OCI-M2 (cell line): ENCODE data around the gene VEZT.

ENCODE experiments used
- DNase-seq: peaks from one replicate; lab custom pipeline; 2025; ENCODE audit not compliant: unreplicated experiment; lab: John Stamatoyannopoulos, UW

The VEZT gene

DNA sequence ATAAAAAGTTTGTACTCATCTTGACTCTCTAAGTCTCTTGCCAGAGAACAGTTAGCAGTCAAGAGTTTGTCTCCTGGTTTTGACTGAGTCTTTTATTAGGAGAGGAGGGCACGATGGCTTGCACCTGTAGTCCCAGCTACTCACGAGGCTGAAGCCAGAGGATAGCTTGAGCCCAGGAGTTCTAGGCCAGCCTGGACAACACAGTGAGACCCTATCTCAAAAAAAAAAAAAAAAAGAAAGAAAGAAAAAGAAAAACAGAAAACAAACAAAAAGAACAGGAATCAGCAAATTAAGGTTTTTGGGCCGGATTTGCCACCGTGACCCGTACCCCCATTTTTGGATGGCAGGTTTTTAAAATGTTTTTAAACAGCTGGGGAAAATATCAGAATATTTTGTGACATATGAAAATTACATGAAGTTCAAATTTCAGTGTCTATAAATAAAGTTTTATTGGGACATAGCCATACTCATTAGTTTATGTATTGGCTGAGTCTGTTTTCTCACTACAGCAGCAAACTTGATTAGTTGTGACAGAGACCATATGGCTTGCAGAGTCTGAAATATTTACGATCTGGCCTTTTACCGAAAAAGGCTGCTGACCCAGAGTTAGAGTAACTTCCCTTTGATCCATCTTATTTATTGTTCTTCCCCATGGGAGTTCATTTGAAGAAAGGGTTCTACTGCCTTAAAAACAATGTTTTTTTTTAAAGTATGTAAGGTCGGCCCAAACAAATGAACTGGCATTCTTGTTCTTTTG lies 31.2 kb downstream of the VEZT start:
- DNase-seq: no peak

DNA sequence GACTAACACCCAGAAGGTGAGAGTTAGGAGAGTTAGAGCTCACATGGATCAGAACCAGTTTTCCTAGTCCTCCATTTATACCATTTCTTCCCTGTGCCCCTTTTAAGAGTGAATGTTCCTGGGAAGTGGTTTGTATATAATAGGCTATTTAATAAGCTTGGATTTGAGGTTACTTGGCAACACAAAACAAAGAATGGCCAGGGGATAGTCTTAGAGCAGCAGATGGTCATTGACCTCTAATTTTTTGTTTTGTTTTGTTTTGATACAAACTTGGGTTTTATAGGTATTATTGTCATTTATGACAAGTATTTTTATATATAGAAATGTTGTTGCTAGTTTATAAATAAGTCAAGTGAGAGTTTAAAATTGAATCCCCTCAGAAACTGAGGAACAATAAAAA lies 35.8 kb downstream of the VEZT start:
- DNase-seq: no peak

DNA sequence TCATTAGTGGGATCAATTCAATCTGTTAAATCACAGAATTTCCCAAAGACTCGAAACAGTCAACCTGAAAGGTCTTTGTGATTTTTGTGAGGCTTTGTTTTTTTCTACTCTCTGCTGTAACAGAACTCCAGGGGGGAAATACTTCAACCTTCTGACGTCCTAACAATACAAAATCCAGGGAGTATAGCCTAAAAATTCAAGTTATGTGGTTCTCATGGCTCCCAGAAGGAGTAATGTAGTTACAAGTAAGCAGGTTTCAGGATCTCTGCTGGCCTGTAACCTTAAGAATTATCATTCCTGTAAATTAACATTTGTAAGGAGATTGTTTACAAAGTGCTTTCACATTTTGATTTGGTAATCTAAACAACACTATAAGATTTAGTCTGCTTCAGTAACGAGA lies 39.9 kb downstream of the VEZT start:
- DNase-seq: no peak

DNA sequence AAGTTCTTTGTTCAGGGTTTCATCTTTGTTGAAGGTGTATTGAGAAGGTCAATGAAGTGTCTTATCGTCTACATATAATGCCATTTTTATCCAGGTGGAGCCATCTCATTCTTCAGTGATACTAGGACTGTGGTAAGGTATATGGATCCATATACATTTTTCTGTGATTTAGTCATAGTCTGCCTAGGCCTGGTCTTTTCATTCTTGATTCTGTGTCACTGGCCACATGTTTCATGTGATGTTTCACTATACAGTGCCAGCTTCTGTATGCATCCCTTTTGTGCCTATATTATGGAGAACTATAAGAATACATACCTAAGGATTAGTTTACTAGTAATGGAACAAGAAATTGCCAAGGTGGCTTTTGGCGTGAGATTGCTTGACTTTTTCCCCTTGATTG lies 40.5 kb downstream of the VEZT start:
- DNase-seq: no peak

DNA sequence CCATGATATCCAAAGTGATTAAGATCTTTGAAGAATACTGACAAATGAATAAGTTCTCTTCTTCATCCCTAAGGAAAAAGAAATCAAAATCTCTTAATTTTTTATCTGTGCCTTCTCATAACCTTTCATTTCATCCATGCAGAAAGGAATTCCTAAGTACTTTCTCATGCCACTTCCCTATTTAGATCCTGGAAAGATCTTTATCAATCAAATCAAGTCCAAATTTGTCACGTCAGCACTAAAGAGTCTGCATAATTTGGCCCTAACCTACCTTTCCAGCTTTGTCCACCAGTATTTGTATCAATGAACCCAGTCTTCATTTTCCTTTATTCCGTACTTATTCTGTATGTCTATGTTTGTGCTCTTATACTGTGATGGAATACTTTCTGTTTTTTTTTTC lies 41.2 kb downstream of the VEZT start:
- no peak for DNase-seq

DNA sequence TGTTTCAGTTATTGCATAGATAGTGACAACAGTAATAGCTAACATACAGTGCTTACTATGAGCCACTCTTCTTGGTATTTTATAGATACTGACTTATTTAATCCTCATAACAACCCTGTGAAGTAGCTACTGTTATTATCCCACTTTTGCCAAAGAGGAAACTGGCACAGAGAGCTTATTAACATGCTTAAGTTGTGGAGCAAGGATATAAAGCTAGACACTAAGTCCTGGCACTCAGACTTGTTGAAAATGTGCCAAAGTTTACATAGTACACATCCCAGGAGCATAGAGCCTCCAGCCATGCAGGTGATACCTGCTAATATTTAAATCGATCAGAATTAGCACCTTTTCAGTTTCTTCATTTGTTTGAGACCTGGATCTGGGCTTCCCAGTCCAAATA lies 41.8 kb downstream of the VEZT start:
- DNase-seq: no peak

DNA sequence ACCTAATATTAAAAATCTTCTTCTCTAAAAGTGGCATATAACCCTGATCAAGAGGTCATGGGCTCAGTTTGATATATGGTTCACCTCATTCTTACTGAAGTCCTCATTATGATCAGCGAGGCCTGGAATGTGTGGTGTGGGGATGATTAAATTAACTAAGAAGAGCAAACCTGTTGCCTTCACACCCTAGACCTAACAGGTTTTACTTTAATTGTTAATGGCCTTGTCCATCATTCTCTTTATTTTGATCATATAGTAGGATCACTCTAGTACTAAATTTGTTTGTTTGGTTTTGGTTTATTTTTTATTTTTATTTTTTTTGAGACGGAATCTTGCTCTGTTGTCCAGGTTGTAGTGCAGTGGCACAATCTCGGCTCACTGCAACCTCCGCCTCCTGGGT lies 43.5 kb downstream of the VEZT start:
- DNase-seq: no peak

DNA sequence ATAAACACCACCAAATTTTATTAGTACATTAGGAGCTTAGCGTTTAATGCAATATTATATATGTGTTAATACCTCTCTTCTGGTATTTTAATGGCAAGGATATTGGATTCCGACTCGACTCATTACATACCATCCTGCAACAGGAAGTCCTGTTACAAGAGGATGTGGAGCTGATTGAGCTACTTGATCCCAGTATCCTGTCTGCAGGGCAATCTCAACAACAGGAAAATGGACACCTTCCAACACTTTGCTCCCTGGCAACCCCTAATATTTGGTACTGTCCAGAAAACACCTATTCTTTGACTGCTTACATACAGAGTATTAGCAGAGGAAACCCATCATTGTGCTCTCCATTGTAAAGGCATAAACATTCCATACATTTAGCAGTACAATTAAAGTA lies 45.2 kb downstream of the VEZT start:
- no peak for DNase-seq

DNA sequence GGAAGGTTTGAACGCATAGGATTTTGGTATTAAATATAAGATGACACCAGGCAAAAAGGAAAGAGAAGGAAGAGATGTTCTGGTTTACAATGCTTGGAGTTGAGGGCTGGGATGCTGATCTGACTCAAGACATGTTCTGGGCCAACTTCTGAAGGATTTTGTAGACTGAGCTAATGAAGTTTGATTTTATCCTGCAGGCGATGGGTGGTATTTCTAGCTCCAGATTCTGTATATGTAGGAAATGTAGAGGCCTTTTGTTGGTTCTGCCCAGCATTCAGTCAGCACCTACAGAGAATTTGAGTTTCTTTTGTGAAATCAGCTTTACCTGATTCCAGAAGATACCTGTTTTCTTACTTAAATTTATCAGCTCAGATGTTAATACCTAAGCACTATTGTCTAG lies 48.2 kb downstream of the VEZT start:
- DNase-seq: no peak

DNA sequence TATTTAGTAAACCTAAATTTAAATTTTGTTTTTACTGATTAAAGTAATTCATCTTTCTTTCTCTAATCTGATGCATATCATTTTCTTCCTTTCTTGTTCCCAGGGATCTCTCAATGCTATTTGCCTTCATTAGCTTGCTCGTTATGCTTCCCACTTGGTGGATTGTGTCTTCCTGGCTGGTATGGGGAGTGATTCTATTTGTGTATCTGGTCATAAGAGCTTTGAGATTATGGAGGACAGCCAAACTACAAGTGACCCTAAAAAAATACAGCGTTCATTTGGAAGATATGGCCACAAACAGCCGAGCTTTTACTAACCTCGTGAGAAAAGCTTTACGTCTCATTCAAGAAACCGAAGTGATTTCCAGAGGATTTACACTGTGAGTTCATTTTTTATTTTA lies 48.6 kb downstream of the VEZT start:
- no peak for DNase-seq

DNA sequence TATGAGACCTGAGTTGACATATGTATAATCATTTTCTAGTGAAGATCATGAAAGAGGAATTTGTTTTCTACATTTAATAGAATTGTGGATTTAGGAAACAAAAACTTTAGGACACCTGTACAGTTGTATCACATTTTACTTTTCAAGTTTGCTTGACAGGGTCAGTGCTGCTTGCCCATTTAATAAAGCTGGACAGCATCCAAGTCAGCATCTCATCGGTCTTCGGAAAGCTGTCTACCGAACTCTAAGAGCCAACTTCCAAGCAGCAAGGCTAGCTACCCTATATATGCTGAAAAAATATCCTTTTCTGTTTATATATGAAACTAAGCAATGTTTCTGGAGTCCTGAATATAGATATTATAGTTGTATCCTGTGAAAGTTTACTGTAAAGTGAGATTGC lies 52.3 kb downstream of the VEZT start:
- DNase-seq: no peak

DNA sequence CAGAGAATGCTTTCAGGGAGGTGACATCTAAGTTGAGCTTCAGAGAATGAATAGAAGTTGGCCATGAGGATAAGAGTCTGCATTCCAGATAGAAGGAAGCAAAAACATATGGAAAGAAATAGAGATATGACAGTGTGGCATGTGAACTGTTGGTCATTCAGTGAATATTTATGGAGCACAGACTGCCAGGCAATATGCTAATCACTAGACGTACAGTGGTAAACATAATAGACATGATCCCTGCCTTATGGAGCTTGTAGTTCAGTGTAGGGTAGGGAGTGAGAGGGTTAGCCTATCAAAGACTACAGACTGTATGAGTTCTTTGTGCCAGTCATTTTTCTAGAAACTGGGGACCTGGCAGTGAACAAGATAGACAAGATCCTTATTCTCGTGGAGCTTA lies 53.9 kb downstream of the VEZT start:
- no peak for DNase-seq

DNA sequence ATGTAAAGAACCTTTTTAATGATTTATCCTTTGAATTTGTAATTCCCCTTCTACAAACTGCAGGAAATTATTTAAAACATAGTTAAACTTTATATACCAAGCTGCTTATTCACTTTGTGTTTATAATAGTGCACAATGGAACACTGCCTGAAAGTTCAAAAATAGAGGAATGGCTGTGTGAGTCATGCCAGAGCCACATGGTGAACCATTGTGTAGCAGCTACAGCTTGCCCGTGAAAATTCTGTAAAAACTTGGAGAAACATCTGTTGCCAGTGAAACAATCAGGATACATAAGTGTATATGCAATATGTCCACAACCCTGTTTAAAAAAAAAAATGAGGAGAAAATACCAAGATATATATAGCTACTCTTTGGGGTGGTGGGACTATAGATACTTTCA lies 59.5 kb downstream of the VEZT start:
- no peak for DNase-seq

DNA sequence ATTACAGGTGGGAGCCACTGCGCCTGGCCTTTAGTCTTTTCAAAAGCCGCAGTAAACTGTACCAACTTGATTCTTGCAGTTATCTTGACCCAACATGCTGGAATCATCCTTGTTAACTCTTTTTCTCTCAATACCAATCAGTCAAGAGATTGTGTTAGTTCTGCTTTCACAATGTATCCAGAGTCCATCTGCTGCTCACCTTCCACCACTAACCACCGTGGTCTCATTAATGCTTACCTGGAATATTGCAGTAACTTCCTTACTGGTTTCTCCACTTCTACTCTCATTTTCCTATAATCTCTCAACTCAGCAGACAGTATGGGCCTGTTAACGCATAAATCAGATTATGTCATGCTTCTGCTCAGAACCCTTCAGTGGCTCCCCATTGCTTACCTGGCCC lies 62.2 kb downstream of the VEZT start:
- no peak for DNase-seq

DNA sequence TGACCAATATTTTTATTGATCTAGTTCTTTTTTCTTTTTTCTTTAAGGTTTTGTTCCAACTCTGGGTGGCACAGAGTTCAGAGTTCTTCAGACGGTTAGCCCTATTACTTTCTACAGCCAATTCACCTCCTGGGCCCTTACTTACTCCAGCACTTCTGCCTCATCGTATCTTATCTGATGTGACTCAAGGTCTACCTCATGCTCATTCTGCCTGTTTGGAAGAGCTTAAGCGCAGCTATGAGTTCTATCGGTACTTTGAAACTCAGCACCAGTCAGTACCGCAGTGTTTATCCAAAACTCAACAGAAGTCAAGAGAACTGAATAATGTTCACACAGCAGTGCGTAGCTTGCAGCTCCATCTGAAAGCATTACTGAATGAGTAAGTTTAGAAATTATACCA lies 64.7 kb downstream of the VEZT start:
- DNase-seq: no peak

DNA sequence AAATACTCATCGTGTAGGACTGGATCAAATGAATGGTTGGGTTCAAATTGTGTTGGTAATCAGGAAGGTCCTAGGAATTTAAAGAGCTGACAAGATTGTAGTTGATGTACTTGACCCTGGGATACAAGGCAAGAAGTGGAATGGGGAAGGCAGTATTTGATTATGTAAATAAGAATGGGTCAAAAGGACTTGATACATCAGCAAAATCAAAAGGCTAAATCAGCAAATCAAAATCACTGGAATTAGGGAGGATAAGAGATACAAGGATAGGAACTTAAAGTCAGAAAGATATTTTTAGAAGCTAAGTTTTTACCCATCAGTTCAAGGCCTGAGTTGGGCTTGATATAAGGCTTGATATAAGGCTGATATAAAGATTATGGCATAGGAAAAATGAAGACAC lies 65.8 kb downstream of the VEZT start:
- DNase-seq: no peak

DNA sequence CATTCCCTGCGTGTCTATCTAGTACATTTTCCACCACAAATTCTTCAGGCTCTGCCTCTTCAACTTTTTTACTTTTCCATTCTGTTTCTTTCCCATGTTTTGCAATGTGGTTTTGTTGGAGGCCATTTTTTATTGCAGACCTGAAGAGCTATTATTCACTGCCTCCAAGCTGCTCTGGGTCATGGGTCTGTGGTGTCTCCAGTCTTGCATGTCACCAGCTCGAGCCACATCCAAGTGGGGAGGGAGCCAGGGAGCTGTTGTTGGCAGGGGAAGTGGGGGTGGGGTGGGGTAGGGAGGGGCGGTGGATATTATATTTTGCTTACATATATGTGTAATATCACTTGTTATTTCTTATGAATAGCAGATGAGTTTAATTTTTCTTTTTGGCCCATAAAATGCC lies 69.1 kb downstream of the VEZT start:
- no peak for DNase-seq

DNA sequence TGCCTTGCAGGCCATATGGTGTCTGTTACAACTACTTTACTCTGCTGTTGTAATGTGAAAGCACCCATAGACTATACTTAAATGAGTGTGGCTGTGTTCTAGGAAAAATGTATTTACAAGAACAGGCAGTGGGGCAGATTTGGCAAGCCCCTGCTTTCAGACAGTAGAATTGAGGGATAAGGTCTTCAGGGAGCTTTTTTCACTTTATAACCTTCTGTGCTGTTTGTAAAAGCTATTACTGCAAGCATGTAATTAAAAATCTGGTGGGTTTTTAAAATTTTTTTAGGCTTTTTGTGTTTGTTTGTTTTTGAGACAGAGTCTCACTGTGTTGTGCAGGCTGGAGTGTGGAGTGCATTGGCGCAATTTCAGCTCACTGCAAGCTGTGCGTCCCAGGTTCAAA lies 73.9 kb downstream of the VEZT start:
- no peak for DNase-seq

DNA sequence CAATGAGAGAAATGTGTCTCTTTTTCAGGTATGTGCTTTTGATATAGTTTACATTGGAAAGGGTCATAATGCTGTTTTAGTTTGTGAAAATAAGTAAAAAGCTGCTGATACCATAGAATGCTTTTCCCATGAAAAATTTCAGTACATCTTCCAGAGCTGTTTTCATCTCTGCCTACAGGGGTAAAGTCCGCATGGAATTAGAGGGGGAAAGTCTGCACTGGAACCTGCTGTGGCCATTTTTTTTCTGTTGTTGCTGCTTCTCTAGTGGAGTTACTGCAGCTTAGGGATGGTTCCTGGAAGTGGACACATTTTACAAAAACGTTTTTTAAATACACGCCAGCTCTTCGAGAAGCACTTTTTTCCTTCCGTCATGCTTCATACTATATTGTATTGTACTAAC lies 81.3 kb downstream of the VEZT start:
- DNase-seq: no peak

DNA sequence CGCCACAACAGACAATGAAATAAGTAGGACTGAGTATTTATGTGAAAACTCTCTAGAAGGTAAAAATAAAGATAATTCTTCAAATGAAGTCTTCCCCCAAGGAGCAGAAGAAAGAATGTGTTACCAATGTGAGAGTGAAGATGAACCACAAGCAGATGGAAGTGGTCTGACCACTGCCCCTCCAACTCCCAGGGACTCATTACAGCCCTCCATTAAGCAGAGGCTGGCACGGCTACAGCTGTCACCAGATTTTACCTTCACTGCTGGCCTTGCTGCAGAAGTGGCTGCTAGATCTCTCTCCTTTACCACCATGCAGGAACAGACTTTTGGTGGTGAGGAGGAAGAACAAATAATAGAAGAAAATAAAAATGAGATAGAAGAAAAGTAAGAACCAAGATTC lies 82.7 kb downstream of the VEZT start:
- DNase-seq: no peak

DNA sequence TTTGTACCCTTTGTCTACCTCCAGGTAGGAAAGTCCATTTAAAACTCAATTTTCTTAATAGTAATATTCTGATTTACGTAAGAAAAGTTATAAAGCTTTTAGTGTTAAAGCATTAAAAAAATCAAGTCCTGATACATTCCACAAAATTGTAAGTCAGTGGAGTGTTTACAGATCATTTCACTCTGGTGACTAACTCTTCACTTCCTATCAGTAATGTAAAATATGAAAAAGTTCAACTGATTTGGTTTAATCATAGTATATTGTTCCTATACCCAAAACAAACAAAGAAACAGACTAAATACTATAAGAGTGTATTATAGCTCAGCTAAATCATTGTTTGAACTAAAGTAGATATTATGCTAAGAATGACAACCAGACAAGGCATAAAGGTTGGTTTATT lies 85.9 kb downstream of the VEZT start:
- DNase-seq: no peak

DNA sequence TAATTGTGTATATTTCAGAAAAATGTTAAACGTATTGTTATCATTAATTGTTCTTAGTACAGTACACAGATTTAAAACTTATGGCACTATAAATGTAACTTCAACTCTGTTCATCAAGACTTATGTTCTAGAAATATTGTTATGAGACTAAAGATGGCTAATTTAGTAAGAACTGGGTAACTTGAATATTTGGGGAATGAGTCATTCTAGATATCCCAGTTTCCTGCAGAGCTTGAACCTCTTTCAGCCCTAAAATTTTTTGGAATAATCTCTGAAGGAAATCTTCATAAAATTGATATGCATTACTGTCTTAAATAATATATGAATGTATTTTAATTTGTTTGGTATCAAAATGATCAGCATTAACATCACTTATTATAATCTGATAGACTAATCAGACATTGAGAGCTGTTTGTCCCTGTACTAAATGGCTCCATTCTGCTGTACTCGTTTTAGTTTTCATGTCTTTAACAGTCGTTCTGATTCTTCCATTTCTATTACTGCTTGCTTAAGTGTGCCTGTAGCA lies 87.1 kb downstream of the VEZT start:
- no peak for DNase-seq

DNA sequence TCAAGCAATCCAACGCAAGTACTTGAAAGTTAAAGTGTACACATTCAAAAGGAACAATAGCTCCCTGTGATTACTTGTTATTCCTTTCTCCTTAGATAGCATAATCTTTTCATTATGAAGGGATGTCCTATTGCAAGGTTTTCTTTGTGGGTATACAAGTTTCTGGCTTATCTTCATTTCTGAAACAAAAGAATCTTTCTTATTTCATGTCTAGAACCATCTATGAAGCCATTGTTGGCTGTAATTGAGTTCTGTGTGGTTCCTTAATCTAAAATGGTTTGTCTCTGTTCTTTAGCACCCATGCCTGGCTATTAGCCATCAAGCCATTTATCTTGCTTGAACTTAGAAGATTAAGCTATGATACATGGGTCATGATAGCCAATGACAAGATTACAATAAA lies 95.0 kb downstream of the VEZT start:
- DNase-seq: no peak
